Panc1 (cell line): ENCODE measurements around the gene SCOC.

Experiments used
- POLR2AphosphoS5 ChIP-seq: IDR thresholded peaks from 2 replicates; pipeline ENCODE4 v1.6.1; 2012; ENCODE audit warnings: mild to moderate bottlenecking, low read depth, low read length, moderate library complexity
- TCF7L2 ChIP-seq: IDR thresholded peaks from 2 replicates; pipeline ENCODE4 v1.6.1; 2011; ENCODE audit warnings: mild to moderate bottlenecking, low read depth, low read length, inconsistent platforms
- TF ChIP-seq, protein P1 (sequence below): fragments of 450-650 bp; IDR thresholded peaks from 2 replicates; pipeline ENCODE4 v1.5.1; 2017; ENCODE audit warnings: mild to moderate bottlenecking
- TF ChIP-seq, protein P2 (sequence below), 2 experiments: IDR thresholded peaks; 2 replicates each; pipeline ENCODE4 v1.6.1; 2011 to 2012; ENCODE audit warnings: low read depth in 2 of 2, control low read depth in 1 of 2, low read length in 1 of 2, mild to moderate bottlenecking in 1 of 2, moderate library complexity in 1 of 2; ENCODE audit not compliant: insufficient read depth in 1 of 2

DNA sequence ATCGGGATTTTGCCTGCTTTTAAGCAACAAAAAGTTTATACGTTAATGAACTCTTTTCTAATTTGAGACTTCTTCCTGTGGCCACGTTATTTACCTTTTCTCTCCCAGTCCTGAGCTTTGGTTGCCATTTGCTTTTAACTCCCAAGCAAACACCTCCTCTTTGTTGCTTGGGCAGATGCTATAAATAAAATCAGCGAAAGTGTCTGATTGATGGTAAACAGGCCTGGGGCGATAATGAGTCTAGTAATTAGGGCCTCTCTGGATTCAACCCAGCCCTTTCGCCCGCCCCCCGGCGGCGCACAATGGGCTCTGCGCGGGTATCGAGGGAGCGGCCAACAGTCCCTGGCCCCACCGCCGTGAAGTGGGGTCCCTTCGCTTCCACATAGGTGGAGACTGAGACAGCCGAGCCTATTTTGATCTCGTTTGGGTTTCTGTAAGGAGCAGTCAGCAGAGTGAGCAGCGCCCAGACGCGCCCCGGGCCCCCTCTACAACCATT is 53.2 kb downstream of the SCOC start:
- TF ChIP-seq, protein P1, sequence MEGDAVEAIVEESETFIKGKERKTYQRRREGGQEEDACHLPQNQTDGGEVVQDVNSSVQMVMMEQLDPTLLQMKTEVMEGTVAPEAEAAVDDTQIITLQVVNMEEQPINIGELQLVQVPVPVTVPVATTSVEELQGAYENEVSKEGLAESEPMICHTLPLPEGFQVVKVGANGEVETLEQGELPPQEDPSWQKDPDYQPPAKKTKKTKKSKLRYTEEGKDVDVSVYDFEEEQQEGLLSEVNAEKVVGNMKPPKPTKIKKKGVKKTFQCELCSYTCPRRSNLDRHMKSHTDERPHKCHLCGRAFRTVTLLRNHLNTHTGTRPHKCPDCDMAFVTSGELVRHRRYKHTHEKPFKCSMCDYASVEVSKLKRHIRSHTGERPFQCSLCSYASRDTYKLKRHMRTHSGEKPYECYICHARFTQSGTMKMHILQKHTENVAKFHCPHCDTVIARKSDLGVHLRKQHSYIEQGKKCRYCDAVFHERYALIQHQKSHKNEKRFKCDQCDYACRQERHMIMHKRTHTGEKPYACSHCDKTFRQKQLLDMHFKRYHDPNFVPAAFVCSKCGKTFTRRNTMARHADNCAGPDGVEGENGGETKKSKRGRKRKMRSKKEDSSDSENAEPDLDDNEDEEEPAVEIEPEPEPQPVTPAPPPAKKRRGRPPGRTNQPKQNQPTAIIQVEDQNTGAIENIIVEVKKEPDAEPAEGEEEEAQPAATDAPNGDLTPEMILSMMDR = no peak
- TF ChIP-seq POLR2AphosphoS5 = no peak
- TF ChIP-seq TCF7L2 = no peak
- TF ChIP-seq, protein P2, sequence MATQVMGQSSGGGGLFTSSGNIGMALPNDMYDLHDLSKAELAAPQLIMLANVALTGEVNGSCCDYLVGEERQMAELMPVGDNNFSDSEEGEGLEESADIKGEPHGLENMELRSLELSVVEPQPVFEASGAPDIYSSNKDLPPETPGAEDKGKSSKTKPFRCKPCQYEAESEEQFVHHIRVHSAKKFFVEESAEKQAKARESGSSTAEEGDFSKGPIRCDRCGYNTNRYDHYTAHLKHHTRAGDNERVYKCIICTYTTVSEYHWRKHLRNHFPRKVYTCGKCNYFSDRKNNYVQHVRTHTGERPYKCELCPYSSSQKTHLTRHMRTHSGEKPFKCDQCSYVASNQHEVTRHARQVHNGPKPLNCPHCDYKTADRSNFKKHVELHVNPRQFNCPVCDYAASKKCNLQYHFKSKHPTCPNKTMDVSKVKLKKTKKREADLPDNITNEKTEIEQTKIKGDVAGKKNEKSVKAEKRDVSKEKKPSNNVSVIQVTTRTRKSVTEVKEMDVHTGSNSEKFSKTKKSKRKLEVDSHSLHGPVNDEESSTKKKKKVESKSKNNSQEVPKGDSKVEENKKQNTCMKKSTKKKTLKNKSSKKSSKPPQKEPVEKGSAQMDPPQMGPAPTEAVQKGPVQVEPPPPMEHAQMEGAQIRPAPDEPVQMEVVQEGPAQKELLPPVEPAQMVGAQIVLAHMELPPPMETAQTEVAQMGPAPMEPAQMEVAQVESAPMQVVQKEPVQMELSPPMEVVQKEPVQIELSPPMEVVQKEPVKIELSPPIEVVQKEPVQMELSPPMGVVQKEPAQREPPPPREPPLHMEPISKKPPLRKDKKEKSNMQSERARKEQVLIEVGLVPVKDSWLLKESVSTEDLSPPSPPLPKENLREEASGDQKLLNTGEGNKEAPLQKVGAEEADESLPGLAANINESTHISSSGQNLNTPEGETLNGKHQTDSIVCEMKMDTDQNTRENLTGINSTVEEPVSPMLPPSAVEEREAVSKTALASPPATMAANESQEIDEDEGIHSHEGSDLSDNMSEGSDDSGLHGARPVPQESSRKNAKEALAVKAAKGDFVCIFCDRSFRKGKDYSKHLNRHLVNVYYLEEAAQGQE (IDR thresholded peaks at IDR 0.05; ENCODE audit: insufficient read depth in 1 of 2, low read depth in 2 of 2, low read length in 1 of 2) = no peak
